Suppressor macrophage (primary cell): ENCODE results near the gene GOLGA5.
A peak's percentile ranks its signal among the peaks of the same experiment; 100 is the strongest.
"Not testable (repeated sequence)": the region's sequence is repeated elsewhere in the genome, so short reads cannot be mapped to it uniquely, and the experiment has no call there.

Experiments used
- DNase-seq, 4 experiments: peaks; one replicate each; pipeline ENCODE4 v3.0.0-alpha.2; 2020 to 2022

The GOLGA5 gene

GRCh38 chr14:92832137-92832700, 38.1 kb downstream of the GOLGA5 start:
- no peak for DNase-seq

DNA sequence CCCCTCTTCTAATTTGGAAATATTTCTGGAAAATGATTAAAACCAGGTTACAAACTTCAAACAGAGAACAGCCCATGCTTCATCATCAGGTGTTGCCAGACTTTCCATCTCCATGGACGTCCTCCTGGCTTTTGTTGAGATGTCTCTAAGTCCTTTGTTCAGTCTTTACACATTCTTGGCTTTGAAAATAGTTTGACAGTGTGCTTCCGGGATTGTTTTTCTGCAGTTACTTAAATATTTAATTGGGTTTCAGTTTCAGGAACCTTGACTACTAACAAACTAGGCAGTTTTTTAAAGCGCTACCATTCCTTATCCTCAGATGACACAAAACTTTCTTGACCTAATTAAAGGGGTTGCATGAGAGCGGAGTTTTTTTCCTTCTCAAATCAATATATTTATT, 47.8 kb downstream of the GOLGA5 start:
- no peak for DNase-seq

- peak; percentile 26 to 46 (median 39) for DNase-seq
Measured at GRCh38 chr14:92844204-92844603, 50.1 kb downstream of the GOLGA5 start.

- DNase-seq: peak; percentile 83 to 97 (median 90)
Measured at GRCh38 chr14:92846162-92846897, 52.2 kb downstream of the GOLGA5 start.

GRCh38 chr14:92847278-92847677, 53.2 kb downstream of the GOLGA5 start:
- peak; percentile 29 to 60 (median 51) for DNase-seq

DNA sequence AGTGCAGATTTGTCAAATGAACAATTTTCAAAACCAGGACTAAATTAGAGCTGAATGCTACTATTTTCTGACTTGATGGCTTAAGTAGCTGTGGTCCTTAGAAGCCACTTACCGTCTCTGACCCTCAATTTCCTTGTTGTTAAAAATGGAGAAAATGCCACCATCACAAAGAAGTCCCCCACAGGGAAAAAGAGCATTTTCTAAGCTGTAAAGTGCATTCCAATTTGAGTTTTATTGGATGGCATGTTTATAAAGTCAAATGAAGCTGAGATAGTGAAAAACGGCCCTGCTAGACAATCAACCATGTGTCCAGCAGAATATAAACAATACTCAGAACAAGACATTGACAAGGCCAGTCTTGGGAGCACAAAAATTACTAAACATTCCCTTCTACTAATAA, 53.6 kb downstream of the GOLGA5 start:
- DNase-seq: no peak

DNA sequence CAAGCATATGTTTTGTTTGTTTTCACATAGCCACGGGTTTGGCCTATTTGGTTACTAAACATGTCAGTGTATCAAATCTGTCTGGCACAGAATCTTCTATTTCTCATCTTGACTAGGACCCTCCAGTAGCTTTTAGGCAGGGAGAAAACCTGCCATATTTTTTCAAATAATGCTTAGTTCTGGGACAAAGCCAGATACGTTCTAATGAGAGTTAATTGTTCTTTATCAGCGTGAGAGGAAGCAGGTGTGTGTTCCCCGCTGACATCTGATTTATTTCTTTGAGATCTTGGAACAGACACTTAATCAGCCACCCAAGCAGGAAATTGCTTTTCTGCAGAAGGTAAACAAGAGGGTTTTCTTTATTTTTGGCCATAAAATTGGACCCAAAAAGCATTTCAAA, 54.8 kb downstream of the GOLGA5 start:
- DNase-seq: no peak

- DNase-seq: peak in 3 of 4 experiments; percentile 29 to 48 (median 32)
Measured at GRCh38 chr14:92850492-92850891, 56.4 kb downstream of the GOLGA5 start.

DNA sequence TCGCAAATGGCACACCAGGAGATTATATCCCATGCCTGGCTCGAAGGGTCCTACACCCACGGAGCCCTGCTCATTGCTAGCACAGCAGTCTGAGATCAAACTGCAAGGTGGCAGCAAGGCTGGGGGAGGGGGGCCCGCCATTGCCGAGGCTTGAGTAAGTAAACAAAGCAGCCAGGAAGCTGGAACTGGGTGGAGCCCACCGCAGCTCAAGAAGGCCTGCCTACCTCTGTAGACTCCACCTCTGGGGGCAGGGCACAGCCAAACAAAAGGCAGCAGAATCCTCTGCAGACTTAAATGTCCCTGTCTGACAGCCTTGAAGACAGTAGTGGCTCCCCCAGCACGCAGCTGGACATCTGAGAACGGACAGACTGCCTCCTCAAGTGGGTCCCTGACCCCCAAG, 59.0 kb downstream of the GOLGA5 start:
- not testable (repeated sequence) for DNase-seq

- peak in 1 of 4 experiments; percentile 19 for DNase-seq
Measured at GRCh38 chr14:92860049-92860840, 66.1 kb downstream of the GOLGA5 start.

DNA sequence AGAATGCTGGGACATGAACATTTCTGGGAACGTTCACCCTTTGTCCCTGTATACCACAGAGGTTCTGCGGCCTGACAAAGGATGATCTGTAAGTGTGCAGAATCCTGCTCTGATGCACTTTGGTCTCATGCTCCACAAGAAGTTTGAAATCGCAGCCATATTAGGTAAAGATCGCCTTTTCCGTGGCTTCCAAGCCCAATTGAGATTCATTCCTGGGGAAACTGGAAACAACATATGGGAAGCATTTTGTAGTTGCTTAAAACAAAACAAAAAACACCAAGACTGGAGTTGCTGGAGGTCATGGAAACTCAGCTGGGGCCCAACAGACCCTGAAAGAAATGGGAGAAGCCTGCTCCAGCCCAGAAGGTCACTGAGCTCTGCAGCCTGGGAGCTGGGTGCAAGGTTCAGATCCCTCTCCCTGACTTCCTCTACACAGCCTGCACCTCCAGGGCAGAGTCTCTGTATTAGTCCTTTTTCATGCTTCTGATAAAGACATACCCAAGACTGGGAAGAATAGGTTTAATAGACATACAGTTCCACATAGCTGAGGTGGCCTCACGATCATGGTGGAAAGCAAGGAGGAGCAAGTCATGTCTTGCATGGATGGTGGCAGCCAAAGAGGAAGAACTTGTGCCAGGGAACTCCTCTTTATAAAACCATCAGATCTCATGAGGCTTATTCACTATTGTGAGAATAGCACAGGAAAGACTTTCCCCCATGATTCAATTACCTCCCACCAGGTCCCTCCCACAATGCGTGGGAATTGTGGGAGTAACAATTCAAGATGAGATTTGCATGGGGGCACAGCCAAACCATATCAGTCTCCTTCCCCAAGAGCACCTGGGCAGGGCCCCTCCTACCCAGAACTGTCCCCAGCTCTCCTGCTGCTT, 68.0 kb downstream of the GOLGA5 start:
- peak; percentile 58 to 85 (median 77) for DNase-seq

- peak in 2 of 4 experiments; percentile 24 to 52 for DNase-seq
Measured at GRCh38 chr14:92863286-92864080, 69.4 kb downstream of the GOLGA5 start.

GRCh38 chr14:92865674-92866073, 71.6 kb downstream of the GOLGA5 start:
- DNase-seq: no peak

GRCh38 chr14:92866181-92866752, 72.2 kb downstream of the GOLGA5 start:
- DNase-seq: no peak

GRCh38 chr14:92866901-92867865, 73.1 kb downstream of the GOLGA5 start:
- no peak for DNase-seq

- no peak for DNase-seq
Measured at GRCh38 chr14:92874962-92875661, 81.0 kb downstream of the GOLGA5 start.

- no peak for DNase-seq
Measured at GRCh38 chr14:92877757-92878431, 83.8 kb downstream of the GOLGA5 start.

DNA sequence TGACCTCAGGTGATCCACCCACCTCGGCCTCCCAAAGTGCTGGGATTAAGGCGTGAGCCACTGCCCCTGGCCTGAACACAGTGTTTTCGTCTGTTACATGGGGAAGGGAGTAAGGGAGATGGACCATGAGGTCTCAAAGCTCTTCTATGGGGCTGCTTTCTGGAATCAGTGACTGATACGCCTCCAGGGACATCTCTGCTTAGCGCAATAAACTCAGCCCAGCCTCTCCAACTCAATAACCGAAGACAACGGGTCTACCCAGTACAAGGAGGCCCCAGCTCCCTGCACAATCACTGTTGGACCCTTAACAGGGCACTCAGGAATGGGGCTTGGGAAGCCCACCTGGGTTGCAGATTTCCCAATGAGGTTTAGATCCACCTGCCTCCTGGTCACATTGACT, 86.2 kb downstream of the GOLGA5 start:
- no peak for DNase-seq

- DNase-seq: peak; percentile 28 to 66 (median 59)
Measured at GRCh38 chr14:92880851-92881250, 86.7 kb downstream of the GOLGA5 start.
